Activated naive CD8-positive, alpha-beta T cell treated with anti-CD3 and anti-CD28 coated beads, Interleukin-2, amount 50 U/mL, for 16 hours (primary cell): ENCODE data around the gene GGTLC1.
"Not testable (repeated sequence)": the region's sequence is repeated elsewhere in the genome, so short reads cannot be mapped to it uniquely, and the experiment has no call there.

Experiments
- DNase-seq: peaks from one replicate; pipeline ENCODE4 v3.0.0-alpha.2; 2020; ENCODE audit warnings: low read depth, low spot score

Gene GGTLC1

DNA sequence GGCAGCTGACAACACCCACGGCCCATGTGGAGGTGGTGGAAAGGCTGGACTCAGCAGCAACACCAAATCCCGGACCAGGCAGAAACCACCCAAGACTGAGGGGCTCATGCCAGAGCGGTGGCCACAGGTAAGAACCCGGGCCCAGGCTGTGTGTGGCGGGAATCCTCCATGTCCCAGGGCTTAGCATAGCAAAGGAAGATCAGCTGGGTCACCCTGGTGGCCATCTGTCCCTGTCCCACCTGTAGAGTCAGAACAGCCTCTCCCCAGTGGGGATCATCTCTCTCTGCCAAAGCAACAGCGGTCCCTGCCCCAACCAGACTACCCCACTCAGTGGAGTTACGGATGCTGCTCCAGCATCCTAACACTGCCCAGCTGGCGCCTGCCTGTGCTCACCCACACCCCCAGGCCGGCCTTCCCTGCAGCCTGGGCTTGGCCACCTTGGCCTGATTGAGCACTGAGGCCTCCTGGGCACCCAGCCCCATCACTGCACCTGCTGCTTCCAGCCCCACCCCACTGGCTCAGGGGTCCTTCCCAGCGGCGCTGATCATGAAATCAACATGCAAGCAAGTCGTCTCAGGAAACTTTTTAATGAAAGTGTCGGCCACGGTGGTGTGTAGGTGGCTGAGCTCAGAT, 5.5 kb upstream of the GGTLC1 start:
- not testable (repeated sequence) for DNase-seq

GRCh38 chr20:23993440-23993839, 4.9 kb upstream of the GGTLC1 start:
- DNase-seq = not testable (repeated sequence)

GRCh38 chr20:23990296-23990695, 1.7 kb upstream of the GGTLC1 start:
- not testable (repeated sequence) for DNase-seq

GRCh38 chr20:23988966-23989365, 387 bp upstream of the GGTLC1 start:
- DNase-seq = not testable (repeated sequence)

DNA sequence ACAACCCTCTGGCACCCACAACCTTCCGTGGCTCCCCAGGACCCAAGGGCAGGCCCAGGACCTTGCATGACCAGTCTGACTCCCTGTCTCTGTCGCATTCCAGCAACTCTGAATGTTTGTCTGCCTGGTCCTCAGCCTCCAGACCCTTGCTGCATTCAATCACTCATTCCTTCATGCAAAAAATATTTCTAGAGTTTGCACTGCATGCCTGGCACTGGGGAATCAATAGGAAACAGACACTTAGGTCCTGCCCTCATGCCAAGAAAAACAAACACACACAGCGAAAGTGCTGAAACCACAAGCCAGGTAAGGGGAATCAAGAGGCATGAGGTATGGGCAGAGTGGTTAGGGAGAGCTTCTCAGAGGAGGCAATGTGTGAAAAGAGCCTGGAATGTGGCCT, 1.9 kb downstream of the GGTLC1 start:
- DNase-seq = not testable (repeated sequence)

- not testable (repeated sequence) for DNase-seq
Measured at GRCh38 chr20:23986310-23986709, 2.3 kb downstream of the GGTLC1 start.

GRCh38 chr20:23985790-23986225, 2.8 kb downstream of the GGTLC1 start:
- DNase-seq = not testable (repeated sequence)

- DNase-seq = not testable (repeated sequence)
Measured at GRCh38 chr20:23985066-23985789, 3.4 kb downstream of the GGTLC1 start.

DNA sequence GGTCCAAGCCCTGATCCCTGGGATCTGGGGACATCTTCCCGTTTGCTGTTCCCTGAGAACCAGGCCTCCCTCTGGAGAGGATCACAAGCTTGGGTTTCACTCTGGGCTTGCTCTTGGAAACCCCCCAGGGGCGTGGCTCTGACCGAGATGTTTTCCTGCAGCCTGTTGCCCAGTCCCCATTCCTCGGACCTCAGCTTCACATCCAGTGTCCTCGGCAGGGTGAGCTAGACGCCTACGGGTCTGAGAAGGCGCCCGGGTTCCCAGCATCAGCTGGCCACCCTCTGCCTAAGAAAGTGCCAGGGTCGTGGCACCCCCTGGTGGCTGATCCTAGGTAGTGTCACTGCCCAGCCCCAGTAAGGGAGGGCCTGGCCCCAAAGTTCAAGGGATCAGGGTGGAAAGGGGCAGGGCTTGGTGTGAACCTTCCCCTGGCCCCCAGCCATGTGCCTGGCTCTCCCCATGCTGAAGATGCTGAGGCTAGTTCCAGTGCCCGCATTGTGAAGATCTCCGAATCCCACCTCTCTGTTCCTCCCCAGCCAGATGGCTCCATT, 4.0 kb downstream of the GGTLC1 start:
- DNase-seq = not testable (repeated sequence)

DNA sequence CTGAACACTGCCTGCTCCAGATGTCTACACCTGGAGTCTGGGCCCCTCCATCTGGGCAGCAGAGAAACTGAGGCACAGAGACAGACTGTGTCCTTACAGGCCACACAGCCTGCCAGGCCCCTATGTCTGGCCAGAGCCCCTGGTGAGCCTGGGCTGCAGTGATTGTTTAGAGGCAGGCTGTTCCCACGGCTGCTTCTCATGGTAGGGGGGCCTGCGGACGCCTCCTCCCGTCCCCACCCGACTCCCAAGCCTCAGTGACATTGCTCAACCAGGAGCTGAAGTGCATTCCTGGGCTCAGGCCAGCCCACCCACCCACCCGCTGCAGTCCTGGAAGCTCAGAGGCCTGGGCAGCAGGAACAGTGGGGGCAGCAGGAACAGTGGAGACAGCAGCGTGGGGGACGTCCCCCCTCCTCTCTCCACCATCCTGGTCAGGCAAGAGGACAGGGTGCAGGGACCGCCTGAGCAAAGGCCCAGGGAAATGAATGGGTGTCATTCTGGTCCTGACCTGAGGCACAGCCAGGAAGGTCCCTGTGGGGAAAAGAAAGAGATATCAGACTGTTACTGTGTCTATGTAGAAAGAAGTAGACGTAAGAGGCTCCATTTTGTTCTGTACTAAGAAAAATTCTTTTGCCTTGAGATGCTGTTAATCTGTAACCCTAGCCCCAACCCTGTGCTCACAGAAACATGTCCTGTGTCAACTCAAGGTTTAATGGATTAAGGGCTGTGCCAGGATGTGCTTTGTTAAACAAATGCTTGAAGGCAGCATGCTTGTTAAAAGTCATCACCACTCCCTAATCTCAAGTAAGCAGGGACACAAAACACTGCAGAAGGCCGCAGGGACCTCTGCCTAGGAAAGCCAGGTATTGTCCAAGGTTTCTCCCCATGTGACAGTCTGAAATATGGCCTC, 6.2 kb downstream of the GGTLC1 start:
- DNase-seq = not testable (repeated sequence)

DNA sequence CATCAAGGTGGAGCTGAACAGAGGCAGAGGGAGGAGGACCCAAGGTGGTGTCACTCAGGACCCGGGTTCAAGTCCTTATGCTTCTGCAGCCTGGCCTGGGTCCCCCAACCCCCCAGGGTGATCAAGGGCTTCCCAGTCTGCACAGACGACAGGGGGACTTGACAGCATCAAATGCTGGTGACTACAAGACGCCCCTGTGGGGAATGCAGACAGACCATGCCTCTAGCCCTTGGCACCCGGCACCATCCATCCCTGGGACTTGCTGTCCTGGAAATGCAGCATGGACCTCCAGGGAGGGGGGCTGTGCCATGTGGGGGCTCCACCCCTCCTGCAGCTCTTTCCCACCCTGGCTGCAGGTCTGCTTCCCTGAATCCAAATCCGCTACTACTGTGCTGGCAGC, 7.1 kb downstream of the GGTLC1 start:
- not testable (repeated sequence) for DNase-seq

- not testable (repeated sequence) for DNase-seq
Measured at GRCh38 chr20:23981014-23981413, 7.6 kb downstream of the GGTLC1 start.

- DNase-seq = not testable (repeated sequence)
Measured at GRCh38 chr20:23979899-23980811, 8.4 kb downstream of the GGTLC1 start.

GRCh38 chr20:23979380-23979779, 9.2 kb downstream of the GGTLC1 start:
- not testable (repeated sequence) for DNase-seq

- not testable (repeated sequence) for DNase-seq
Measured at GRCh38 chr20:23978457-23978856, 10.1 kb downstream of the GGTLC1 start.

DNA sequence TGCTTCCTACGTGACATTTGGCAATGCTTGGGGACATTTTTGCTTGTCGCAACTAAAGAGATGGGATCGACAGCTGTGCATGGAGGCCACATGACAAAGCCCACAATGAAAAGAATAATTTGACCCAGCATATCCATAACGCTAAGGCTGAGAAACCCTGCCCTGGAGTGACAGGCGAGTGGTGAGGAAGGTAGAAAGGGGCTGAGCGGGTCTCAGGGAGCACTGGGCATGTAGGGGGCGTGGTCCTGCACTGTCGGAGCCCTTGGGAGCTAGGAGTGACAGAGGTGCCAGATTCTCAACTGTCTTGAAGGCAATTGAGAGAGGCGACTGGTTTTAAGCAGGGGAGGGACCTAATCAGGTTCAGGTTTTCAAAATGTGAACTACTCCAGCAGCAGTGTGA, 13.6 kb downstream of the GGTLC1 start:
- no peak for DNase-seq

DNA sequence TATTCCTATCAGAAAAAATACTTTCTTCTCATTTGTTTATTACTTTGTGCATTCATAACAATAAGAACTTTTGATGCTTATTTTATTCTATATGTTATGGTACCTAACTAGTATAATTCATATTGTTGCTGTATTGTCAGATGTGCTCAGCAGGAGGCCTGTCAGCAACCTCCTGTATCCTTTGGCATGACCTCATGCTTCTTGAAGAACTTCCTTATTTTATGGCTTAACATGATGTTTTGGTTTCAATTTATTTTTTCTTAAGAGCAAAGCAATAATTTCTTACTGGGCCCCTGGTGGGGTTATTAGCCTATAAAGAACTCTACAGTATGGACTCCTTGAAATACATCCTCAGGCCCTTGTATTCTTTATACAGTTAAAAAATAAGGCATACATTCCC, 17.3 kb downstream of the GGTLC1 start:
- DNase-seq = no peak

DNA sequence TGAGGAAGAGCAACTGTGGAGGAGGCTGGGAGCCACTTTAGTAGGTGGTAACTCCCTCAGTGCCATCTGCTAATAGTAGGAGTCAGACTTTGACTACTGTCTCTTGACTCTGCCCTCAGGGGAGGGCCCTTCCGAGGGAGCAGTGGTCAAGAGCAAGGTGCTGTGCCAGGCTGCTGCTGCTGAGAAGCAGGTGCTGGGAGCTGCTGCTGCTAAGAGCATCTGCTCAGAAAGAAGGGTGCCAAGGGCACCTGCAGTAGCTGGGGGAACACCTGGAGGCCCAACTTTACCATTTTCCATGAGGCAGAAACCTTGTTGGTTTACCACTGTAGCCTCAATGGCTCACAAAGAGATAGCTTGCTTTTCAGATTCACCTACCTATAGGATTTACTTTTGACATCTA, 18.5 kb downstream of the GGTLC1 start:
- DNase-seq = no peak

- no peak for DNase-seq
Measured at GRCh38 chr20:23967616-23967979, 21.0 kb downstream of the GGTLC1 start.

- DNase-seq = no peak
Measured at GRCh38 chr20:23966927-23967615, 21.5 kb downstream of the GGTLC1 start.
